GM18873 (cell line): Measurements from ENCODE around the gene TMPRSS4.

Experiments used
- ATAC-seq: cut with Tn5 transposase; IDR thresholded peaks from one replicate; pipeline ENCODE4 v1.9.1; 2021; ENCODE audit warnings: mild to moderate bottlenecking, moderate library complexity, moderate number of reproducible peaks; ENCODE audit not compliant: unreplicated experiment, low FRiP score

The TMPRSS4 gene

DNA sequence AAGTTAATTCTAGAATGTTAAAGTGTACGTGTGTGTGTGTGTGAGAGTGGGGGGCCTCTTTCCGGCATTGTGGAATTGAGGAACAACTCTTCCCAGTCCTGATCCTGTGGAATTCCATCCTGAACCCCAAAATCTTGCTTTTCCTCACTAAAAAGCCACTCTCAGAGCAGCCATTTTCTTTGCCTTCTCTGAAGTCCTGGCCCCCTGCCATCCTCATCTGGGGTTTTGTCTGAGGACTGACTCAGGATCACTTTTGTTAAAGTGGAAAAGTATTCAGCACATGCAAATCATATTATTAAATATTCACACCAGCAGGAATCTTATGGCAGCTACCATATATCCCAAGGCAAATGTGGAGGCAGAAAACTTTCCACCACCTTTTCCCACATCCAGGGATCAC lies 72.0 kb downstream of the TMPRSS4 start:
- ATAC-seq, result no peak

DNA sequence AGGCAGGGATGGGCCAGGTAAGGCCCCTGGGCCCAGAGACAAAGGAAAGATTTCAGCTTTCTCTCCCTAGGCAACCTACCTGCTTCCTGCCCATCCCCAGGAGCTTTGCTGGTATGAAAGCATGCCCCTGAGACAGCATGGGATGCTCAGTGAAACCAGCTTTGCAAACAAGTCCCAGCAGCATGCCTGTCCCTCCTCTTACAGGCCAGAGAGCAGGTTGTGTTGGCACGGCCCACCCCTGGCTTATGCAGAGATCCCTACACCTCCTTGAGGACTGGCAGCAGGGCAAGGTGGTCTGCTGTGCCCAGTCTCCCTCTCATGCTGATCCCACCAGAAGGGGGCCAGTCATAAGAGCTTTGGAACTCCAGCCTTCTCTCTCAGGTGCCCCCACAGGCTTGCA lies 72.6 kb downstream of the TMPRSS4 start:
- no peak for ATAC-seq

DNA sequence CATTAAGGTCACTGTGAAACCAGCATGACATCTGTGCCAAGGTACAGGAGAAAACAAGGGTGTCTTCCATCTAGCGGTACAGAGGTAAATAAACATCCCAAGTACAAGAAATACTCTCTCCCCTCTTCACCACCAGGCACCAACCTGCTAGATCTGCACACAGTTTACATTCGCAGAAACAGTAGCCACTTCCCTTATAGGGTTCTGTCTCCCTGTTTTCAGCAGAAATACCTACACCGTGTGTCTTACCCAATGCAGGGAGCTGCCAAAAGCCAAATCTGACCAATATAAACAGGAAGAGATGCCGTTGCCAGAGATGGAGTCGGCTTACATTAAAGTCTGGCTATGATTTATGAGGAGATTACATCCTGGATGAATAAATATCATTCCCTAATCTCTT lies 74.6 kb downstream of the TMPRSS4 start:
- ATAC-seq, result no peak

DNA sequence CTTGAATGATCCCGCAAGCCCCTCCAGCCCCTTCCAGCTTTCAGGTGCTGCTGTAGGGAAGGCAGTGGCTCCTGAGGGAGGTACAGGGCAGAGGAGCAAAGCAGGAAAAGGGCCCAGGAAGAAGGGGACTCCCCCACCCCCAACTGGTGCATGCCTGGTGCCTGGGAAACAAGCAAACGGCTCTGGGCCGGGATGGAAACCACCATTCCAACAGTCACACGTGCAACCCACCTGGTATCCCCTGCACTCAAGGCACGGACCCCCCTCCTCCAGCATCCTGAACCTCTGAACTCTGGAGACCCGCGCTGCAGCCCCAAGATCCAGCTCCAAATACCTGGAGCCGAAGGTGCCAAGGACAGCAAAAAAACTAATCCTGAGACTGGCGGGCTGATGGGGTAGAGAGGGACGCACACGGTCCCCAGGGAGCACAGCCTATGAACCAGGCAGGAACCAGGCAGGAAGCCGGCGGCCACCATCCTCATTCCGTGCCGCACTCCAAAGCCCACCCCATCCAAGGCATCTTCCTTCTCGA lies 75.2 kb downstream of the TMPRSS4 start:
- ATAC-seq, result no peak

DNA sequence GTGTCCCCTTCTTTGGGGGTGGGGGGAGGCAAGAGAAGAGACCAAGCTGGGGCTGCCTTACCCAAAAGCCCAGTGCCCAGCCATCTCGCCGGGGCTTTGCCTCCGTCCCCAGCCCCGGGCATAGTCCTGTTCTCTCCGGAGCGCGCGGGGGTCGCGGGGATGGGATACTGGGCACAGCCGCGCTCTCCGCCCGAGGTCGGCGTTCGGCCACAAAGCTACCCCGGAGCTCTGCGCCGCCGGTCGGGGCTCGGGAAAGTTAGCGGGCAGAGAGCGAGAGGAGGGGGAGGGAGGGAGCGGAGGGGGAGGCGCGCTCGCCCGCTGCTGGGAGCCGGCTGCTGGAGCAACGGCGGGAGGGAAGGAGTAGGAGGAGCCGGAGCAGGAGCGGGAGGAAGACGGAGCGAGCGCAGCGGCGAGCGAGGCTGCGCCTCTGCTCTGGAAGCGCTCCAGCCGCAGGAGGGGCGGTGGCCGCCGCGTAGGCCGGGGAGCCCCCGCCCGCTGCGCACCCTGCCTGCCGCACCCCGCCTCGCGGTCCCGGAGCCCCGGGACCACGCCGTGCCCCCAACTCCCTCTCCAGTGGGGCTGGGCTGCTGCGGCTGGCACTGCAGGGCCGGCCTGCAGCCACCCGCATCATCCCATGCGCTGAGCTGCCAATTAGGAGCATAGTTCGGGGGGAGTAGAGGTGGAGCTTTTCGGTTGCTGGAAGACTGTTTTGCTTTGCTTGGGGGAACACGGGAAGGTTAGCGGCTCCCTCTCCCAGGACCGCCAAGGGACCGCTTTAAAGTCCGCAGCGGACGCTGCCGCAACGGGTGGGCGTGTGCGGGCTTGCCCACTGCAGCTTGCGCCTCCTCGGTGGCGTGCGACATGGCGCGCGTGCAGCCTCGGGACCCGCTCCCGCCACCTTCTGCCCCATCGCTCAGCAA lies 75.9 kb downstream of the TMPRSS4 start, which contains the start of gene SCN4B:
TSS of gene SCN4B (minus strand) at position 272 of the 920 bp plus-strand sequence. CDS start at position 122, 150 bp downstream.
- no peak for ATAC-seq

DNA sequence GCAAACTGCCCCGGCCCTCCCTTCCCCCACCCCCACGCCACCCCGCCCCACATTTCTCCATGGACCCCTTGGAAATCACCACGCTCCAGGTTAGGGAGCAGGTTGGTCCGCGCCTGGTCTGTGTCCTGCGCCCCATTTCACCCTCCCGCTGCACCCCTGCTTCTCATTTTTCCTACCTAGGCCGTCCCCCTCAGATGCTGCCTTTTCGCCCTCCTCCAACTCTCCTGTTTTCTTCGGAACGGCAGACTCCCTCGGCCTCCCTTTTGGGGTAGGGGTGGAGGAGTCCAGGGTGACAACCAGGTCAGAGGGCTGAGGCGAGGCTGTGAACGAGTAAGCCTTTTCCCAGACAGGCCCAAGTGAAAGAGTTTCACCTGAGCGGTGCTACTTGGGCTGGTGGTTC lies 76.6 kb downstream of the TMPRSS4 start:
- ATAC-seq, result no peak

DNA sequence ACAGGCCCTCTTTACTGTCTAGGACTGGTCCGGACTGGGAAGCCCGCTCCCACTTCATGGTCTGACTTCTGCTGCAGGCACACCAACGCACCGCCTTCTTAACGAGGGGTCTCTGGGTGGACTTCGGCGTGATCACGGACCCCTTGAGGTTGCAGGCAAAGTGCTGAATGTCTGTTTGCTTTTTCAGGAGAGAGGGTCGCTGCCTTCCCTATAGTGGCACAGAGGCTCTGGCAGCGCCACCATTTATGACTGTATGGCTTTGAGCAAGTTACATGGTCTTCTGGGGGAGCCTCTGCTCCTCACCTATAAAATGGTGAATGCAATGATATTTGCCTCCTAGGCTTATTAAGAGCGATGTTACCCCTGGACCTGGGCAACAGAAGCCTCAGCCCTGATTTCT lies 77.1 kb downstream of the TMPRSS4 start:
- no peak for ATAC-seq

DNA sequence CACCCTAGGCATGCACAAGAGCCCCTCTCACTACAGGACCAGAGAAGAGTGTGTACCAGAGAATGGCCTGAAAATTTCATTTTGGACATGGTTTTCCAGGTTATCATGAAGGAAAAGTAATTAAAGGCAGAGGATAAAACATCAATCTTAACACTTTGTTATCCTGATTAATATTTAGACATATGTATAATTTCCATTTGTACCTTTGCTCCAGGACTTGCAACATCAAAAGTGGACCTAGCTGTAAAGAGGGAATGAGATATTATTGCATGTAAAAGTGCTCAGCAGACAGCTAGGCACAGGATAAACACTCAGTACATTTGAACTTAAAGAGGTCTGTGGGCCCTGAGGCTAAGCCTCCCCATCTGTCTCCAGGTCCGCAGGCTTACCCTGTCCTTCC lies 77.8 kb downstream of the TMPRSS4 start:
- no peak for ATAC-seq

DNA sequence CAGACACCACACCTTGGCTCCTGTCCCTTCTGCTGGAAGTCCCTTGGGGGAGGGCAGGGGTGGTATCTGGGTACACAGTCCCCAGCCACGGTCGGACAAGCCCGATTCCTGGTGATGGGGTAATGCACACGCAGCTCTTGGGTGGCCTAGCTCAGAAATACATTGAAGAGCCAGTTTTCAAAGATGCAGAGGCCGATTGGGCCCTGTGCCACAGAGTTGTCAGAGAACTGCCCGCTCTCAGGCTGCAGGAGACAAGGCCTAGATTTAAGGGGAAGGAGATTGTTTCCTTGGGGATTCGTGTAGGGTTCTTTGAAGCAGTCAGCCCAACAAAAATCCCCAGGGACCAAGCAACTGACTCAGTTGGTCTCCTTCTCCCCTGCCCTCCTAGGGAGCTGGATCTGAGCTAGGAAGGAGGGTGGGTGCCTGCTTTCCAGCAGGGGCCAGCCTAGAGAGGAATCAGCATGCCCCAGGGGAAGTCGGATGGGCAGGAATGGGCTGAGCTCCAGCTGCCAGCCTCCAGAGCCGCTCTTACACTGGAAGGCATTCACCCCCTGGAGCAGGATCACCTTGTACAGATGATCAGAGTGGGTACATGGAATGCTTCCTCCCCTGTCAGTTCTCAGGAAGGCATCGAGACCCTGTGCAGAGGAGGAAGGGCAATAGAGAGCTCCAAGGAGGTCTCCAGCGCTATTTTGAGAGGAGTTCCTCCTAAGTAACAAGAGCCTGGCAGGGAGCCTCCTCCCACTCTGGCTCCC lies 79.1 kb downstream of the TMPRSS4 start:
- ATAC-seq, result no peak

DNA sequence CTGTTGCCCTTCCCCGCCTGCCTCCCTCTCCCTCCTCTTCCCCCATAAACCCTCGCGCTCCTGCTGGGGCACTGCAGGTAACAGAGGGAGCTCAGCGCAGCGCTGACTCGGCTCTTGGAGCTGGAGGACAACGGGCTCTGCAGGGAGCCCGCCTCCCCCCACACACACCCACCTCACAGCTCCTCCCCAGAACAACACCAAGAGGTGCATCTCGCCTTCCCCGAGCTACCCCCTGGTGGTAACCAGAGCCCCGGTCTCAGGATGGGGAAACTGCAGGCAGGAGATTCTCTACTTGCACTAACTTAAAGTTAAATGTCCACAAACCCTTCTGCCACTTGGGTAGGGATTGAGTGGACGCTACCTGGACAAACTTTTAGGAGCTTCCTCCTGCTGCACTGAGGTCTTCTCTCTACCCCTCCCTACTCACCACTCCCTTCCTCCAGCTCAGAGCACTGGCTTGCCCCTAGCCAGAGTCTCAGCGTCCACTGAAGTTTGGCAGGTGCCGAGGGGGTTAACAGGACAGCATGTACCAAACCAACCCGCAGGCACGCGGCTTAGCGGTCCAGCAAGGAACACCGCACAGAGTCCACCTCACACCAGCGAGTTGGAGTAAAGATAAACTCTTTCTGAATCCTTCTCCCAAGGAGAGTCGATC lies 79.8 kb downstream of the TMPRSS4 start:
- ATAC-seq, result no peak

DNA sequence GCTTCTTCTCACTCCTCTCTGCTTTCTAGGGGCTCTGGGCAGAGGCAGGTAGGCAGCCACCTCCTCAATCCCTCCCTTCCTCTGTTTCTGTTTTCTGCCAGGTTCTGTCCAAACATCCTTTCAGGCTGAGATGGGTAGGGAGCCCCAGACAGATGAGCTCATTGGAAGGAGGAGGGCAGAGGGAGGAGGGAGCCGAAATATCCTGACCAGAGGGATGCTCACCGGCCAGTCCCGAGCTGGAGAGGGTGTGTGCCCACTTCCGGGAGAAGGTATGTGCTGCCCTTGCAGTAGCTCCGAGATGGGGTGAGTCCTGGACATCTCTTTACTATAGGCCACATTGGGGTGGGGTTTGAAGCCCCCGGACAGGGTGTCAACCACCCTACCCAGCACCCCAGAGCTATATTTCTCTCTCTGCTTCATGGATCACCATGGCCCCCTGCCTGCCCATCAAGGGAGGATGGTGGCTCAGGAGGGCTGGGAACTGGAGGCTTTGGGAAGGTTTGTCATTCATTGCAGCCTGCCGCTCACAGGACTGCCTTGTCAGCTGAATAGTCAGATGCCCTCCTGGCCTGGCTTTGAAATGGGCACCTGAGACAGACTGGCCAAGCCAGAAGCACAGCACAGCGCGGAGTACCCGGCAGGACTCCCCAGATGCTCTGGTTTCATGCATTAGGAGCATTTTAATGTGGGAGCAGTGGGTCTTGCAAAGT lies 80.5 kb downstream of the TMPRSS4 start:
- no peak for ATAC-seq

DNA sequence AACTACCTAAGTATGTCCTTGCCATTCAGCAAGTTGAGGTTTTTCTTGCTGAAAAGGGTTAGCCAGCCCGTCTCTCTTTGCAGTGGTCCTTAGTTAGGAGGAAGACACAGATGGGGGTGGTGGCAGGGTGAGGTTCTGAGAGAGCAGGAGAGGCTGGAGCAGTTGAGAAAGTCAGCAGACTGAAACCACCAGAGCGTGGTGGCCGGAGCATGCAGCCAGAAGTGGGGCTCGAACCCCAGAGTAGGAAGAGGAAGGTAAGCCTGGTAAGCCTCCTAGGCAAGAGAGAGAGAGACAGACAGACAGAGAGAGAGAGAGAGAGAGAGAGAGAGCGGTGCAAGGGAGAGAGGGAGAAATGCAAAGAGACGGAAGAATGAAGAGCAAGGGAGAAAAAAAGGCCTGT lies 84.9 kb downstream of the TMPRSS4 start:
- no peak for ATAC-seq

DNA sequence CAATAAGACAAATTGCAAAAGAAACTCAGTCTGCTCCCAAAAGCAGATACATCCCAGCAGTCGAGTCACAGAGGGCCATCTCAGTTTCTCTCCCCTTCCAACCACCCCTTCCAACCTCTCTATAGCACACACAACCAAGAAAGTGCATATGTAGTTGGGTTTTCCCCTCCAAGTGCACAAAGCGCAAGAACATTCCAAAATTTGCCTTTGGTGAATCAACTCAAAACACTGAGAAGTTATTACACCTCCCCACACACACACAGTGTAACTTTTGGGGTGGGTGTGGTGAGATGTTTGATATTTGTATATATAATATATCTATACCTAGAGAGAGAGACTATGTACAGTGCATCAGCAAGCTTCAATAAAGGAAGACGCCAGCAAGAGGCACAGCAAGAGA lies 86.0 kb downstream of the TMPRSS4 start:
- ATAC-seq, result no peak

DNA sequence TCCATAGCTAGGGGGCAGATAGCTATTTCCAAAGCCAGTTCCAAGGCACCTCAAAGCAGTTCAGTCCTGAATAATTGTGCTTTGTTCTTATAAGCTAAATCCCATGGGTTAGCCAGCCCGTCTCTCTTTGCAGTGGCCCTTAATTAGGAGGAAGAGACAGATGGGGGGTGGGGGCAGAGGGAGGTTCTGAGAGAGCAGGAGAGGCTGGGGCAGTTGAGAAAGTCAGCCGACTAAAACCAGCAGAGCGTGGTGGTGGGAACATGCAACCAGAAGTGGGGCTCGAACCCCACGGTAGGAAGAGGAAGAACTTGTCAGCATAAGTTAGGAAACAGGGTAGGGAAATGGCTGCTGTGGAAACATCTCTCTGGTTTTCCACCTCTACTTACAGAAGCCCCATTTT lies 86.6 kb downstream of the TMPRSS4 start:
- no peak for ATAC-seq

DNA sequence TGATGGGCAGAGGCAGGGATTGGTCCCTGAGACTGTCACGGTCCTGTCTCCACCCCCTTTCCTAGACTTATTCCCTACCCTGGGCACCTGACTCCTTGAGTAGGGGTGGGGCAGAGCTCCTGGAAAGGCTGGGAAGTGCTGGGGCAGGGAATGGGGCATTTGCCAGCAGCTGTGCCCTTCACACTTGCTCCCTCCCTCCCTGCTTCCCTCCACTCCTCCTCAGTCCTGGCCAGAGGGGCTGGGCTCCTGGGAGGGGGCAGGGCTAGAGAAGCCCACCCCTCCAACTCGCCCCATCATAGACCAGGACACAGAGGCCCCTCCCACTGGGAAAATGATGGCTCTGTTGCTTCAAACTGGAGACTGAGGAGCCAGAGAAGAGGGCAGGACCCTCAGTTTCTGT lies 88.0 kb downstream of the TMPRSS4 start:
- no peak for ATAC-seq

DNA sequence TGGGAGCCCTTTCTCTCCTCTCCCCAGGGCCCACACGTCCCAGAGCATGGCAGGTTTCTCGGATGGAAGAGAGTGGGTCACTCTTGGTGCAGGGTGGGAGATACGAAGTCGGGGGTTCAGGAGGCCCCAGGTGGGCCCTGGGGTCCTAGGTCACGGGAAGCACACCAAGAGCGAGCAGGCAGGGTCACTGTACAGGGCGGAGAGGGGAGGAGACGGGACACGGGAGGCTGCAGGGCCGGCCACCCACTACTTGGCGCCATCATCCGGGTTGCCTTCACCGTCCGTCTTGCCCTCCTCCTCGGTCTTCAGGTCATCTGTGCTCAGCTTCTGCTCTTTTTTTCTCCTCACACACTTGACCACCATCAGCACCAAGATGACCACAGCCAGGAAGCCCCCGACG lies 89.8 kb downstream of the TMPRSS4 start:
- no peak for ATAC-seq

DNA sequence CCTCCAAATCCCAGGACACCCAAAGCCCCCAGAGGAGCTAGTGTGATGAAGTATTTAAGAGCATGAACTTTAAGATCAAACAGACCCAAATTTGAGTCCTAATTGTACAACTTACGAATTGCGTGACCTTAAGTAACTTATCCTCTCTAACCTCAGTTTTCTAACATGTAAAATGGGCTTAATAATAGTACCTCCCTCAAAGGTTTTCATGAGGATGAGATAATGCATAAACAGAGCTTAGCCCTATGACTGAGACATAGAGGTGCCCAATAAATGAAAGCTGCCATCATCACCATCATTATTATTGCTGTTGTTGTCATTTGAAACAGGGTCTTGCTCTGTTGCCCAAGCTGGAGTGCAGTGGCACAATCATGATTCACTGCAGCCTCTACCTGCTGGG lies 90.4 kb downstream of the TMPRSS4 start:
- no peak for ATAC-seq

DNA sequence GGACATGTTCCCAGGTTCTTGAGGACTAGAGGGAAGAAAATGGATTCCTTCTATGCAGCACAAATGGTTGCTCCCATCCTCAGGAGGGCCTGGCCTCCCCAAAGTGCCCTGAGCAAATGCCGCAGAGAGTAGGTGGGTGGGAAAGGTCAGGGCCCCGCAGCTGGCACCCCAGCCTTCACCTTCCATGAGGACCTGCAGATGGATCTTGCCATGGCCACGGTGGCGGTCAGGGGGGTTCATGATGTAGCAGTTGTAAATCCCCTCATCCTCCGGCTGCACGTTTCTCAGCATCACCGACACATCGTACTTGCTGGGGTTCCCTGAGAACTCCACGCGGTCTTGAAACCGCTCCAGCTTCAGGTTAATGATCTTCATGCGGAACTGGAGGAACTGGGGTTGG lies 91.0 kb downstream of the TMPRSS4 start:
- ATAC-seq, result no peak

DNA sequence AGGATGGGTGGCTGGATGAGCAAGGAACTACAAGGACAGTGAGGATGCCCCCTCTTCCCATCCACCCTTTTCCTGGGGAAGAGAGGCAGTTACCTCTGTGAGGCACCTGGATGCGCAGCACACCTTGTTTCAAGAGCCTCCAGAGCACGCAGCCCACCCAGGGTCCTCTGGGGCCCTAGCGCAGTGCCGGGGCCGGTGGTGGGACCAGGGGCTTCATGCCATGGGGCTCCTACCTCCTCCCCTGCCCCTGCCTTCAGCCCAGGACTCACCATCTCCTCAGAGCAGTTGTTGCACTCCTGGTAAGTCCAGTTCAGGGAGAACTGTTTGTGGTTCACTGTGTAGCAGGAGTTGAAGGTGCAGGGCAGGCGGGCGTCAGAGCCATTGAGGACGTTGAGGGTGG lies 91.4 kb downstream of the TMPRSS4 start:
- no peak for ATAC-seq

DNA sequence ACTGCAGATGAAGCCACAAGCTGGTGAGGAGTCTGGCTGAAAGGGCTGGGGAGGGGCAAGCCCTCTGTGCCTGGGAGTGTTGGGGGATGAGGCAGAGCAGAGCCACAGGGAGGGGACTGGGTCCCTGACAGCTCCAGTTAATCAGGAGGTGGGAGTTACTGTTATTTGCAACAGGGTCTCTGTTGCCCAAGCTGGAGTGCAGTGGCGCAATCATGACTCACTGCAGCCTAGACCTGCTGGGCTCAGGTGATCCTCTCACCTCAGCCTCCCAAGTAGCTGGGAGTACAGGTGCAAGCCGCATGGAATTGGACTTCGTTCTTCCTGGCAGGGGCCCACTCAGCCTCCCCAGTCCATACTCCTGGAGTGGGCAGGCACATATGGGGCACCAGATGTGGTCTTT lies 91.9 kb downstream of the TMPRSS4 start:
- ATAC-seq, result no peak
